Measurements from ENCODE around the gene SPTBN1.

DNA sequence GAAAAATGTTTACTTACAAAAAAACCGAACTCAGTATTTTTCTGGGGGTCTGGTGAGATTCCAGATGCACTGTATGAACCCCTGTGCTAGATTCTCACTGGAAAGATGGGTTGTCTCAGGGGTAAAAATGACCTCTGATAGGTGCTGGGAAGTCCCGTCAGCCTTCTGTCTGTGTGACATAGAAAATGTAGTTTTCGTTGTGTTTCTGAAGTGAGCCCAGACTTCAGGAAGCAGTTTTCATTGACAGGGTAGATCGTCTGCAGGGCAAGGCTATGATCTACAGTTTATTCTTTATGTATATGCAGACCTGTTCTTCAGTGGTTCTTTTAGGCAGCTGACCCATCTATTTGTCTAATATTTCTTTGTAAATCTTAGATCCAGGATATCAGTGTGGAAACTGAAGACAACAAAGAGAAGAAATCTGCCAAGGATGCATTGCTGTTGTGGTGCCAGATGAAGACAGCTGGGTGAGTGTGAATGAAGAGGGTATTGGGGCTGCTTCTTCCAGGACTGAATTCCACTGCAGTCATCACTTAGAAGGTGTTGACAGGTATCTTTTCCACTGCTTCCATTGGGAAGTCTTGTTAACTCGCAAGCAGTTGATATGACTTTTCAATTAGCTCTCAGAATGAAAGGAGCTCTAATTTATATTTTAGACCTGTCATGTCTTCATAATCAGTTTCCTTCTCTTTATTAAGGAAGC lies 159.9 kb downstream of the SPTBN1 start:
- no peak for TF ChIP-seq SUZ12 (IDR thresholded peaks at IDR 0.05; ENCODE audit: extremely low read depth, insufficient read depth, insufficient read length)
- TF ChIP-seq YY1 (IDR thresholded peaks at IDR 0.05; ENCODE audit: insufficient read depth, insufficient read length) = no peak
